ENCODE measurements around the gene MON1B. TPM values are rescaled to one million over a fixed set of nuclear protein-coding genes. Genes with fewer than 3 reads are reported as not detected.

The MON1B gene
- total and polyA plus RNA-seq, 9 of the 15 experiments (the other 6 are each of a cell fraction or from before 2014, with no cell fraction given) = 5.0 to 66.0 (median 12.6) TPM

DNA sequence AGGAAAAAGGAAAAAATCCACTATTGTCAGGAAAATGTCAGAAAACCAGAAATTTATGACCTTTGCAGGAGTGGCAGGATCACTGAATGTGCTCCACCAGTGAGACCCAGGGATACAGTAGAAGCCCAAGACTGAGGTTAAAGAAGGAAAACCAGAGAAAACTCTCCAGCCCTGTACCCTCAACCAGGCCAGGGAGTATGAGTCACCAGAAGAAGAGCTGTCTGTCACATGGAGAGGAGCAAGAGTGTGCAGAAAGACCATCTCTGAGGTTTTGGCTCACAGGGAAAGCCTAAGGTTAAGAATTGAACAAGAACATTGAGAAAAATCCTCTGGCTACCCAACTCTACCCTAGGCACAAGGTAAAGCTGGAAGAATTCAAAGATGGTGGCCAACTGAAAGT is 47.6 kb upstream of the MON1B start:
- intact Hi-C loops (cut with micrococcal nuclease) (no loop called here), in situ Hi-C loops (cut with MboI) (no loop called here)
- H3K4me1 ChIP-seq (replicated peaks in 1 of 2; ENCODE audit: control insufficient read depth in 2 of 2, insufficient read depth in 2 of 2, low read length in 2 of 2) = no peaks in the 10 kb centered on the region
- ATAC-seq = no peak
- H3K27me3 ChIP-seq (ENCODE audit: control insufficient read depth in 2 of 2, insufficient read depth in 2 of 2, low read length in 2 of 2) = no peaks in the 10 kb centered on the region
- H3K9ac ChIP-seq (ENCODE audit: insufficient read depth in 1 of 2, low read depth in 2 of 2, low read length in 2 of 2) = no peak overlapping the region
- TF ChIP-seq NFRKB (IDR thresholded peaks at IDR 0.05; ENCODE audit: low read depth) = no peak
- no peak for TF ChIP-seq SP1 (CRISPR knock-in tag; IDR thresholded peaks at IDR 0.05)
- no peaks in the 10 kb centered on the region for H3K9me3 ChIP-seq (replicated peaks; ENCODE audit: control insufficient read depth, insufficient read depth, low read depth, low read length)
- H3K27ac ChIP-seq (ENCODE audit: extremely low read depth, low read depth, low read length) = no peak overlapping the region
- H3K4me3 ChIP-seq = no peak overlapping the region
- no peak for FAIRE-seq
- no peak for DNase-seq (ENCODE audit: extremely low read depth in 1 of 4, low spot score in 3 of 4)
- H3K79me2 ChIP-seq (ENCODE audit: control insufficient read depth, insufficient read depth, low read length) = no peaks in the 10 kb centered on the region
- ChIA-PET CTCF (ENCODE audit: low intra/inter-chr PET ratio) (no interaction called here), POLR2A (no interaction called here)
- BruUV-seq (replicated peaks) = no TSS peak
- H3K9me1 ChIP-seq (ENCODE audit: control insufficient read depth, insufficient read depth, low read length) = no peaks in the 10 kb centered on the region
- H3K4me2 ChIP-seq (ENCODE audit: insufficient read depth, low read length) = no peak overlapping the region
- H4K20me1 ChIP-seq (replicated peaks; ENCODE audit: control insufficient read depth, insufficient read depth, low read length) = no peaks in the 10 kb centered on the region
- H3K36me3 ChIP-seq (ENCODE audit: control insufficient read depth, insufficient read depth, low read length) = no peaks in the 10 kb centered on the region
- no peak overlapping the region for H2AFZ ChIP-seq (ENCODE audit: low read depth, low read length)

DNA sequence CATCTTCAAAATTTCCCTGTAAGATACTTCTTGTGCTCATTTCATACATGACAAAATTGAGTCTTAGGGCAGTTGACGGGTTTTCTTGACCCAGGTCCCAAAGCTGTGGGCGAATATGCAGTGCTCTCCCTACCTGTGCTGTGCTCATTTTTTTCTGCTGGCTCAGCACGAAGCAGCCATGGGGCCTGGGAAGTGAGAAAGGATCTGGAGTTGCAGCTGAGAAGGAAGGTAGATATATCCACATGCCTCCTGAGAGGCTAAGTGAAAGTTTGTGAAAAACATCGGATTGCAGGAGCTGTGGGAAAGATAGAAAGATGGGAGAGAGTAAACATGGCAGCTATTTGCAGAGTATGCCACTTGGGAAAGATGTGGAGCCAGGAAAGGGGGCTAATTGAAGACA is 42.9 kb upstream of the MON1B start:
- Histone ChIP-seq H2AFZ (ENCODE audit: low read depth, low read length) (no peak overlapping the region), H3K4me2 (ENCODE audit: insufficient read depth, low read length) (no peak overlapping the region), H3K9me1 (ENCODE audit: control insufficient read depth, insufficient read depth, low read length) (no peaks in the 10 kb centered on the region), H3K27ac (ENCODE audit: extremely low read depth, low read depth, low read length) (no peak overlapping the region), H4K20me1 (replicated peaks; ENCODE audit: control insufficient read depth, insufficient read depth, low read length) (no peaks in the 10 kb centered on the region), H3K4me1 (replicated peaks in 1 of 2; ENCODE audit: control insufficient read depth in 2 of 2, insufficient read depth in 2 of 2, low read length in 2 of 2) (no peaks in the 10 kb centered on the region), H3K9me3 (replicated peaks; ENCODE audit: control insufficient read depth, insufficient read depth, low read depth, low read length) (no peaks in the 10 kb centered on the region), H3K27me3 (ENCODE audit: control insufficient read depth in 2 of 2, insufficient read depth in 2 of 2, low read length in 2 of 2) (no peaks in the 10 kb centered on the region), H3K79me2 (ENCODE audit: control insufficient read depth, insufficient read depth, low read length) (no peaks in the 10 kb centered on the region), H3K9ac (ENCODE audit: insufficient read depth in 1 of 2, low read depth in 2 of 2, low read length in 2 of 2) (no peak overlapping the region), H3K4me3 (no peak overlapping the region), H3K36me3 (ENCODE audit: control insufficient read depth, insufficient read depth, low read length) (no peaks in the 10 kb centered on the region)
- WGBS (ENCODE audit: insufficient coverage, low coverage, missing lambda C conversion rate) = 3% methylated on average over 4 of the region's 4 CpGs
- TF ChIP-seq ZNF316 (IDR thresholded peaks at IDR 0.05) (peak; percentile 31; the same call in 1 of the 2 replicates), TBL1XR1 (IDR thresholded peaks at IDR 0.05; ENCODE audit: low read length in 2 of 2) (no peak), C11orf30 (IDR thresholded peaks at IDR 0.05; ENCODE audit: low read depth) (peak; percentile 18; the same call in 1 of the 2 replicates)
- intact Hi-C loops (cut with micrococcal nuclease) = no loop called here
- in situ Hi-C loops (cut with MboI) = no loop called here
- no TSS peak for BruUV-seq (replicated peaks)
- no peak for DNase-seq (ENCODE audit: extremely low read depth in 1 of 4, low spot score in 3 of 4)
- CTCF ChIA-PET (ENCODE audit: low intra/inter-chr PET ratio) = no interaction called here
- FAIRE-seq = no peak
- POLR2A ChIA-PET = no interaction called here
- ATAC-seq = no peak

All from K562 (cell line).